Caco-2 (cell line): Measurements from ENCODE around the gene SMIM29. TPM values are rescaled to one million over a fixed set of nuclear protein-coding genes. Genes with fewer than 3 reads are reported as not detected.
"Not testable (repeated sequence)": the region's sequence is repeated elsewhere in the genome, so short reads cannot be mapped to it uniquely, and the experiment has no call there.

ENCODE experiments used
- BruUV-seq: library from RNA; stranded (reverse); fragments of 400-500 nt; replicated peaks from 2 replicates; lab custom pipeline; 2021; lab: Mats Ljungman, UMichigan
- CTCF ChIA-PET: fragments of 300-600 bp; sonication (Branson Sonifier 250); formaldehyde crosslinking; loops from one replicate; lab custom pipeline; 2022; ENCODE audit warnings: antibody characterized with exemption; lab: Charles Lee
- POLR2A ChIA-PET: fragments of 300-600 bp; sonication (Branson Sonifier 250); formaldehyde crosslinking; loops from one replicate; lab custom pipeline; 2022; ENCODE audit warnings: antibody characterized with exemption; lab: Charles Lee
- DNase-seq, 2 experiments: peaks; one replicate each; pipeline versions ENCODE4 v3.0.0 to v3.0.0-alpha.2; 2020 to 2022
- H3K27me3 ChIP-seq: replicated peaks from 2 replicates; pipeline ENCODE4 v1.6.0; 2011; ENCODE audit warnings: low read length; ENCODE audit not compliant: control insufficient read depth, insufficient read depth
- H3K36me3 ChIP-seq: 2 replicates; pipeline ENCODE4 v1.5.1; 2011; ENCODE audit warnings: low read length; ENCODE audit not compliant: control insufficient read depth, insufficient read depth
- H3K4me1 ChIP-seq: fragments of 250-450 bp; sonication (Bioruptor Pico); 2 replicates; pipeline ENCODE4 v1.5.1; 2020; ENCODE audit warnings: mild to moderate bottlenecking
- H3K4me3 ChIP-seq: 2 replicates; pipeline ENCODE4 v1.5.1; 2011; ENCODE audit warnings: low read depth, mild to moderate bottlenecking, control low read depth, low read length
- H3K9me3 ChIP-seq: fragments of 250-450 bp; sonication (Bioruptor Pico); 2 replicates; pipeline ENCODE4 v1.5.1; 2020; ENCODE audit warnings: mild to moderate bottlenecking, moderate library complexity
- H3K27ac Mint-ChIP-seq: one replicate; pipeline ENCODE4 v1.8.0; 2022; ENCODE audit warnings: mixed read lengths; ENCODE audit not compliant: unreplicated experiment
- H3K27me3 Mint-ChIP-seq: one replicate; pipeline ENCODE4 v1.8.0; 2022; ENCODE audit warnings: mixed read lengths; ENCODE audit not compliant: insufficient read depth, unreplicated experiment
- H3K36me3 Mint-ChIP-seq: one replicate; pipeline ENCODE4 v1.8.0; 2022; ENCODE audit warnings: mild to moderate bottlenecking, mixed read lengths; ENCODE audit not compliant: insufficient read depth, unreplicated experiment
- H3K4me1 Mint-ChIP-seq: one replicate; pipeline ENCODE4 v1.8.0; 2022; ENCODE audit warnings: low read depth, mixed read lengths; ENCODE audit not compliant: unreplicated experiment
- H3K4me3 Mint-ChIP-seq: one replicate; pipeline ENCODE4 v1.8.0; 2022; ENCODE audit warnings: mild to moderate bottlenecking, moderate library complexity, mixed read lengths; ENCODE audit not compliant: unreplicated experiment
- H3K9me3 Mint-ChIP-seq: one replicate; pipeline ENCODE4 v1.8.0; 2022; ENCODE audit warnings: mixed read lengths; ENCODE audit not compliant: unreplicated experiment
- intact Hi-C: fragments of 100-400 bp; cut with micrococcal nuclease; formaldehyde crosslinking; loops from one replicate; pipeline ENCODE4 v1.10.0; 2022; ENCODE audit not compliant: unreplicated experiment
- total RNA-seq: library from RNA; stranded (reverse); gene quantifications from 2 replicates; pipeline ENCODE4 v1.2.3, GENCODE V29; 2022
- TF ChIP-seq, protein P1 (sequence below), 2 experiments: fragments of 200-600 bp in 1 of 2; IDR thresholded peaks; 1 replicate in 1 of 2; 2 replicates in 1 of 2; pipeline versions ENCODE4 v1.5.1 to v1.8.0; 2011 to 2022; ENCODE audit warnings: antibody characterized with exemption in 1 of 2, control low read depth in 1 of 2, inconsistent platforms in 1 of 2, low read depth in 1 of 2, low read length in 1 of 2, mild to moderate bottlenecking in 1 of 2, moderate library complexity in 1 of 2; ENCODE audit not compliant: insufficient read depth in 1 of 2, severe bottlenecking in 1 of 2, unreplicated experiment in 1 of 2

The SMIM29 gene
- total RNA-seq, 1 experiment from 2014 or later: 16.0 TPM

DNA sequence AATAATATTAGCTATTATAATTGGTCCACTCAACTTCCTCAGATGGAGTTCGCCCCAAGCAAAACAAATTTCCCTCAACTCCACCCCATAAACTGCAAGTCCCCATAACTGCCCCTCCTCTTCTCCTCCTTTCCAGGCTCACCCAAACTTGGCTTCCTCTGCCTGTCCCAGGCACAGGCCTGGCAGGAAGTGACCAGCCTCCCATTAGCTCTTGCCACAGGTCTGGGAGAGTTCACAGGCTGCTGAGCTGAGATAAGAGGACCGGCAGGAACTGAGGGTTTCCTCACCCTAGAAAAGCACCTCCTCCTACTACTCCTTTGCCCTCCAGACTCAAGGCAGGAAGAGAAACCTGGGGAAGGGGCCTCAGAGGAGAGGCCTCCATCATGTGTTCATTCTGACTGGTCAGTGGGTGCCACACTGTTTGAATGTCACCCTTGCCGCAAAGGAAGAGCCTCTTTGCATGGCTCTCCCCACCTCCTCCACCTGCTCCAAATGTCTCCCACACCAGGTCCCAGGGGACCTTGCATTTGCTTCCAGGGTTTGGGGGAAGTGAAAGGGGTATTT, 24.5 kb upstream of the SMIM29 start:
- H3K9me3 Mint-ChIP-seq: no peaks in the 10 kb centered on the region
- Histone ChIP-seq H3K4me1 (peaks cover 16% of the 10 kb centered on the region), H3K36me3 (no peaks in the 10 kb centered on the region), H3K27me3 (no peaks in the 10 kb centered on the region), H3K9me3 (no peaks in the 10 kb centered on the region), H3K4me3 (no peak overlapping the region)
- DNase-seq: no peak
- intact Hi-C loops: no loop called here
- peaks cover 6% of the 10 kb centered on the region for H3K36me3 Mint-ChIP-seq
- TF ChIP-seq, protein P1, sequence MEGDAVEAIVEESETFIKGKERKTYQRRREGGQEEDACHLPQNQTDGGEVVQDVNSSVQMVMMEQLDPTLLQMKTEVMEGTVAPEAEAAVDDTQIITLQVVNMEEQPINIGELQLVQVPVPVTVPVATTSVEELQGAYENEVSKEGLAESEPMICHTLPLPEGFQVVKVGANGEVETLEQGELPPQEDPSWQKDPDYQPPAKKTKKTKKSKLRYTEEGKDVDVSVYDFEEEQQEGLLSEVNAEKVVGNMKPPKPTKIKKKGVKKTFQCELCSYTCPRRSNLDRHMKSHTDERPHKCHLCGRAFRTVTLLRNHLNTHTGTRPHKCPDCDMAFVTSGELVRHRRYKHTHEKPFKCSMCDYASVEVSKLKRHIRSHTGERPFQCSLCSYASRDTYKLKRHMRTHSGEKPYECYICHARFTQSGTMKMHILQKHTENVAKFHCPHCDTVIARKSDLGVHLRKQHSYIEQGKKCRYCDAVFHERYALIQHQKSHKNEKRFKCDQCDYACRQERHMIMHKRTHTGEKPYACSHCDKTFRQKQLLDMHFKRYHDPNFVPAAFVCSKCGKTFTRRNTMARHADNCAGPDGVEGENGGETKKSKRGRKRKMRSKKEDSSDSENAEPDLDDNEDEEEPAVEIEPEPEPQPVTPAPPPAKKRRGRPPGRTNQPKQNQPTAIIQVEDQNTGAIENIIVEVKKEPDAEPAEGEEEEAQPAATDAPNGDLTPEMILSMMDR (IDR thresholded peaks at IDR 0.05; ENCODE audit: insufficient read depth in 1 of 2, low read depth in 1 of 2, low read length in 1 of 2, severe bottlenecking in 1 of 2, unreplicated experiment in 1 of 2): no peak
- H3K27me3 Mint-ChIP-seq: no peaks in the 10 kb centered on the region
- POLR2A ChIA-PET: interaction anchor here (0.8 kb wide), 1 partner anchor 37 kb away, joined by 3 read pairs; the partner anchor contains the start of gene HMGA1
- CTCF ChIA-PET: no interaction called here
- peaks cover 17% of the 10 kb centered on the region for H3K4me1 Mint-ChIP-seq
- no TSS peak for BruUV-seq
- no peak overlapping the region for H3K4me3 Mint-ChIP-seq
- no peak overlapping the region for H3K27ac Mint-ChIP-seq

DNA sequence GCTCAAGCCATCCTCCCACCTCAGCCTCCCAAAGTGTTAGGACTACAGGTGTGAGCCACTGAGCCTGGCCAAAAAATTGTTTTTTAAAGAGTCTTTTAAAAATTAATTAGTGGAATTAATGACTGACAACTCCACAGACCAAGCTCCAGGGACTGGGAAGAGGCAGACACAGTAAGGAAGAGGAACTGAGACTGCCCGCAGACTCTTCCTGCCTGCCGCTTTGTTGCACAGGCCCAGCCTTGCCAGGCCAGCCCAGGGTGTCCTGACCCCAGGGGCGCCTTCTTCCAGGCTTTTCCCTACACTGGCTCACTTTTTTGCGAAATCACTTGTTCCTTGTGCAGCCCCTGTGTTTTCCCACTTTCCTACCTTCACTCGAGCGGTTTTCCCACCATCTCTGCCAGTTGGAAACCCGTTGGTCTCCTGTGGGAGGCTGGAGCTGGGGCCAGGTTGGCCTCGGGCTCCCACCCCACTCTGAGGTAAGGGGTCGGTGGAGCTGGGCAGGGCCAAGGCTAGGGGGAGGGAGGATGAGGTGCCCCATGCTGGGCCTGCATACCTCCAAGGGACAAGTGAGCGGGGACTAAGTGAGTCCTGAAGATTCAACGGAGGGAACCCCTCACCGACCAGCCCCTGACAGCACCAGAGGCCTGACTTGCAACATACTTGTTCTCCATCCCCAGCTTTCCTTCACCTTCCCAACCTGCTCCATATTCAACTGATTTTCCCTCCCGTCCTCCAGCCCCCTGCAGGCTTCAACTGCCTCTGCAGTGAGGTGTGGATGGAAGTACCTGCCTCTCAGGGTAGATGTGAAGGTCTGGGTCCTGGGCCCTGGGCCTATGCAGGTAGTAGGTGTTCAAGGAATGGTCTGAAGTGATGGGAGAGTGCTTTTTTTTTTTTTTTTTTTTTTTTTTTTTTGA, 23.5 kb upstream of the SMIM29 start:
- intact Hi-C loops: no loop called here
- H3K27me3 ChIP-seq: no peaks in the 10 kb centered on the region
- peaks cover 12% of the 10 kb centered on the region for H3K4me1 ChIP-seq
- DNase-seq: no peak
- no peaks in the 10 kb centered on the region for H3K9me3 ChIP-seq
- Mint-ChIP-seq H3K4me3 (no peak overlapping the region), H3K27ac (no peak overlapping the region), H3K36me3 (peaks cover 6% of the 10 kb centered on the region), H3K4me1 (peaks cover 12% of the 10 kb centered on the region), H3K9me3 (no peaks in the 10 kb centered on the region), H3K27me3 (no peaks in the 10 kb centered on the region)
- H3K4me3 ChIP-seq: no peak overlapping the region
- H3K36me3 ChIP-seq: no peaks in the 10 kb centered on the region
- CTCF ChIA-PET: no interaction called here
- BruUV-seq: no TSS peak
- TF ChIP-seq, protein P1 (IDR thresholded peaks at IDR 0.05; ENCODE audit: insufficient read depth in 1 of 2, low read depth in 1 of 2, low read length in 1 of 2, severe bottlenecking in 1 of 2, unreplicated experiment in 1 of 2): no peak
- POLR2A ChIA-PET: no interaction called here

DNA sequence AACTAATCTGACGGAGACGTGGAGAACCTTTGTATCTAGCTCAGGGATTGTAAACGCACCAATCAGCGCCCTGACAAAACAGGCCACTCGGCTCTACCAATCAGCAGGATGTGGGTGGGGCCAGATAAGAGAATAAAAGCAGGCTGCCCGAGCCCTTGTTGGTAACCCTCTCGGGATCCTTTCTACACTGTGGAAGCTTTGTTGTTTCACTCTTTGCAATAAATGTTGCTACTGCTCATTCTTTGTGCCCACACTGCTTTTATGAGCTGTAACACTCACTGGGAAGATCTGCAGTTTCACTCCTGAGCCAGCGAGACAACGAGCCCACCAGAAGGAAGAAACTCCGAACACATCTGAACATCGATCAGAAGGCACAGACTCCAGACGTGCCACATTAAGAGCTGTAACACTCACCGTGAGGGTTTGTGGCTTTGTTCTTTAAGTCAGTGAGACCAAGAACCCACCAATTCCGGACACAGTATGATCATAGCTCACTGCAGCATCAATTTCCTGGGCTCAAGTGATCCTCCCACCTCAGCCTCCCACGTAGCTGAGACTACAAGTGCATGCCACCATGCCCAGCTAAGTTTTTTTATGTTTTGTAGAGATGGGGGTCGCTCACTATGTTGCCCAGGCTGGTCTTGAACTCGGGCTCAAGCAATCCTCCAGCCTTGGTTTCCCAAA, 21.0 kb upstream of the SMIM29 start:
- BruUV-seq, POLR2A ChIA-PET: not testable (repeated sequence)

DNA sequence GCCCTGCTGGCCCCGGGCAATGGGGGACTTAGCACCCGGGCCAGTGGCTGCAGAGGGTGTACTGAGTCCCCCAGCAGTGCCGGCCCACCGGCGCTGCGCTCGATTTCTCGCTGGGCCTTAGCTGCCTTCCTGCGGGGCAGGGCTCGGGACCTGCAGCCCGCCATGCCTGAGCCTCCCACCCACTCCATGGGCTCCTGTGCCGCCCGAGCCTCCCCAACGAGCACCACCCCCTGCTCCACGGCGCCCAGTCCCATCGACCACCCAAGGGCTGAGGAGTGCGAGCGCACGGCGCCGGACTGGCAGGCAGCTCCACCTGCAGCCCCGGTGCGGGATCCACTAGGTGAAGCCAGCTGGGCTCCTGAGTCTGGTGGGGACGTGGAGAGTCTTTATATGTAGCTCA, 20.3 kb upstream of the SMIM29 start:
- H3K27ac Mint-ChIP-seq, DNase-seq, BruUV-seq, H3K4me3 ChIP-seq, H3K27me3 ChIP-seq, CTCF ChIA-PET, H3K9me3 ChIP-seq, H3K9me3 Mint-ChIP-seq, H3K4me3 Mint-ChIP-seq, POLR2A ChIA-PET, H3K36me3 Mint-ChIP-seq, intact Hi-C loops, H3K4me1 ChIP-seq, H3K27me3 Mint-ChIP-seq, H3K36me3 ChIP-seq, H3K4me1 Mint-ChIP-seq: not testable (repeated sequence)

More for the DNA sequence above, 21.0 kb upstream of the SMIM29 start:
- CTCF ChIA-PET, H3K4me1 ChIP-seq, H3K4me3 Mint-ChIP-seq, H3K27me3 Mint-ChIP-seq, H3K27me3 ChIP-seq, H3K36me3 ChIP-seq, intact Hi-C loops, H3K27ac Mint-ChIP-seq, H3K4me3 ChIP-seq, DNase-seq, H3K9me3 ChIP-seq, H3K9me3 Mint-ChIP-seq, H3K36me3 Mint-ChIP-seq, H3K4me1 Mint-ChIP-seq: not testable (repeated sequence)
